SH-SY5Y (cell line): ENCODE results near the gene SHPK.

Source experiments
- GATA2 ChIP-seq: IDR thresholded peaks from 2 replicates; pipeline ENCODE4 v1.6.1; 2011; ENCODE audit warnings: mild to moderate bottlenecking, low read depth, low read length
- GATA3 ChIP-seq: IDR thresholded peaks from 2 replicates; pipeline ENCODE4 v1.6.1; 2011; ENCODE audit warnings: low read depth, mild to moderate bottlenecking, low read length, moderate library complexity

Gene SHPK

DNA sequence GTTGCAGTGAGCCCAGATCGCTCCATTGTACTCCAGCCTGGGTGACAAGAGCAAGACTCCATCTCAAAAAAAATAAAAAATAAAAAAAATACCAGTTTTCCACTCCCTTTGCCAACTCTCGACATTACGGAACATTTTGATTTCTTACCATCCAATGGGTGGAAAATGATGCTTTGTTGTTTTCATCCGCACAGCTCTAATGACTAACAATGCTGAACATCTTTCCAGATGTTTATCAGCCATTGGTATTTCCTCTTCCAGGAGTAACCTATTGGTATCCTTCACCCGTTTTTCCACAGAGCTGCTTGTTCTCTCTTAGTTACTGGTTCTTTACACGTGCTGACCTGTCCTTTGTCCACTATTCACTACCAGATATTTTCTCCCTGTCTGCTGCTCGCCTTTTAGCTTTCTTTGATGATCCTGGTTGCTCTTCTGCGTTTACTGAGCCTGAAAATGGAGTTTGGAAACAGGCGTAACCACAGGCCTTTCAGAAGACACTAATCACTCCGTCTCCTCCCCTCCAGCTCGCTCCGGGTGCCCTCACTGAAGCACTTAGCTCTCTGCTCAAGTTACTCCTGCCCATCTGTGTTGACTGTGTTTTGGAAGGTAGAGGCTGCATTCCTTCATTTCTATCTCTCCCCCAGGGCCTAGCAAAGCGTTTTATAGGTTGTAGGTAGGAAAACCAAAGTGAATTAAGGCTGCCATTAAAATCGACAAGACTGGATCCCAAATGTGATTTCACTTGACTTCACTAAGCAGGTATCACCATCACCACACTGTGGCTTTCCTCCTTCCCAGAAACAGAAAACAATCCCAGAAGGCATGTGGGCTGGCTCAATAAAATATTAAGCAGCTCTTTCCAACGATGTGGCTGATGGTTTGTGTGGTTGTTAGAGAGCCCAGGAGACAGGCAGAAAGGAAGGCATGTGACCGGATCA is 8.9 kb downstream of the SHPK start:
- TF ChIP-seq GATA2 (no peak), GATA3 (no peak)

GRCh38 chr17:3622977-3623594 is 13.0 kb downstream of the SHPK start:
- TF ChIP-seq GATA2 = no peak
- TF ChIP-seq GATA3 = no peak

DNA sequence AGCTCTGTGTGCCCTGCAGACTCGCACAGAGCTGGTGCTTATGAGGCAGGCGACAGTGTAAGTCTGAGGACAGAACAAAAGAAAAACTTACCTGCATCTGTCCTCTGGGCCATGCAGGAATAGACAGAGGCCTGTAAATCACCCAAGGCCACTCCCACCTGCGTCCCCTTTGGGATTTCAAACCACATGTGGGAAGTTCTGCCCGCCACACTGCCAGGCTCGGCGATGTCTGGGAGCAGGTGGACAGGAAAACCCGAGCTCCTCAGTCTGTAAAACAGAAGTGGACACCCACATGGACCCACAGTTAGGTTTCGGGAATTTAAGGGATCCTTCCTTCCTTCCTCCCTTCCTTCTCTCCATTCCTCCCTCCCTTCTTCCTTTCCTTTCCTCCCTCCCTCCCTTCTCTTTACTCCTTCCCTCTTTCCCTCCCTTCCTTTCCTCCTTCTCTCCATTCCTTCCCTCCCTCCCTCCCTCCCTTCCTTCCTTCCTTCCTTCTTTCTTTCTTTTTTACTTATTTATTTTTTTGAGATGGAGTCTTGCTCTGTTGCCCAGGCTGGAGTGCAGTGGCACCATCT is 14.8 kb downstream of the SHPK start:
- TF ChIP-seq GATA2 = no peak
- TF ChIP-seq GATA3 = no peak

DNA sequence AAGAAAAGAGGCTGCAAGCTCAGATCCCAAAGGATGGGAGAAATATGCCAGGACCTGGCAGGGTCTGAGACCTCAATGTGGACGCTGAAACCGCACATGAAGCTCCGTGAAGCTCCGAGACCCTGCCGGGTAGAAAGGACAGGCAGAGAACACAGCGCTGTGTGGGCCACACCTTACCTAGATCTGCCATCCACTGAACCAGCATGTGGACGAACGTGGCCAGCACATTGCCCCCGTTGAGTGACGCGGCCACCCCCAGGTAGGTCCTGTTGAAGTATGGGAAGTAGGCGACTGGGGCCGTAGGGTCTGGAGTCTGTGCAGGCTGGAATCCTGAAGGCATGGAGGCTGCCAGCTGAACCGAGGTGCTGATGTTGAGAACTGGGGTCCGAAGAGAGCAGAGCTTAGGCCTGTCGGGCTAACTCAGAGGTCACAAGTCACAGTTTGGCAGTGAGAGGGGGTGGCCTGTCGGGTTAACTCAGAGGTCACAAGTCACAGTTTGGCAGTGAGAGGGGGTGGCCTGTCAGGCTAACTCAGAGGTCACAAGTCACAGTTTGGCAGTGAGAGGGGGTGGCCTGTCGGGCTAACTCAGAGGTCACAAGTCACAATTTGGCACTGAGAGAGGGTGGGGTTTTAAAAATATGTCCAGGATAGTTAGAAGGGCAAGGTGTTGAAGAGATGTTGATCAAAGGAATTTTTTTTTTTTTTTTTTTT is 20.7 kb downstream of the SHPK start:
- TF ChIP-seq GATA3 = no peak

- no peak for TF ChIP-seq GATA2
- no peak for TF ChIP-seq GATA3
These were observed 22.9 kb downstream of the SHPK start for GRCh38 chr17:3613124-3613523.

GRCh38 chr17:3610523-3610922 is 25.5 kb downstream of the SHPK start:
- TF ChIP-seq GATA2 (no peak), GATA3 (no peak)

- TF ChIP-seq GATA3 (no peak), GATA2 (no peak)
These were observed 26.4 kb downstream of the SHPK start for GRCh38 chr17:3609689-3610088.

DNA sequence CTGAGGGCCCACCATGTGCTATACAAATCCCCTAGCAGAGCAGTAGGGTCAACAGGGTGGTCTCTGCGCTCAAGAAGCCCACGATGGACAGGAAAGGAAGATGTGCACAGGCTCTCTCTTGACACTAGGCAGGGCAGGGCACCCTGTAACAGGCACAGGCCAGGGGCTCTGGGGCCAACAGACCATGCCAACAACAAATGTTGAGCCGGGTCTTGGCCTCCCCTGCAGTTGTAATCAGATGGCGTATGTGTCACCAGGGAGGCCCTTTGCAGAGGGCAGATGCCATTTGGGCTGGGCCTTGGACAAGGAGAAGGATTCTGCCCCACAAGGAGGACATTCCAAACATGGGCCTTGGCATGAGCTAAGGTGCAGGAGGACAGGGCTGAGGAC is 32.2 kb downstream of the SHPK start:
- TF ChIP-seq GATA2 (no peak), GATA3 (no peak)

- no peak for TF ChIP-seq GATA3
- TF ChIP-seq GATA2 = no peak
These were observed 32.8 kb downstream of the SHPK start for GRCh38 chr17:3603119-3603869.

GRCh38 chr17:3602499-3602898 is 33.6 kb downstream of the SHPK start:
- TF ChIP-seq GATA3 = no peak
- TF ChIP-seq GATA2 = no peak

GRCh38 chr17:3600529-3601205 is 35.4 kb downstream of the SHPK start:
- TF ChIP-seq GATA3 = no peak
- TF ChIP-seq GATA2 = no peak

- no peak for TF ChIP-seq GATA2
- no peak for TF ChIP-seq GATA3
These were observed 38.0 kb downstream of the SHPK start for GRCh38 chr17:3598078-3598477.
